SK-N-MC (cell line): ENCODE results near the gene TELO2.

Source experiments
- DNase-seq: peaks from one replicate; pipeline ENCODE4 v3.0.0-alpha.2; 2011; ENCODE audit warnings: low read depth, low spot score
- H3K27ac ChIP-seq: fragments of 200-600 bp; sonication (generic); 2 replicates; pipeline ENCODE4 v1.5.1; 2016; ENCODE audit warnings: mixed run types
- H3K36me3 ChIP-seq: fragments of 200-600 bp; sonication (generic); 2 replicates; pipeline ENCODE4 v1.6.1; 2017; ENCODE audit warnings: antibody characterized with exemption, low read length, mixed read lengths; ENCODE audit not compliant: insufficient read depth
- H3K4me3 ChIP-seq: fragments of 200-600 bp; sonication (generic); 2 replicates; pipeline ENCODE4 v1.5.1; 2016
- H3K9ac ChIP-seq: fragments of 200-600 bp; sonication (generic); 2 replicates; pipeline ENCODE4 v1.8.0; 2017; ENCODE audit warnings: mixed run types, mixed read lengths; ENCODE audit not compliant: insufficient read length
- H3K9me3 ChIP-seq: fragments of 200-600 bp; sonication (generic); 2 replicates; pipeline ENCODE4 v1.6.1; 2017; ENCODE audit warnings: low read depth, mild to moderate bottlenecking, antibody characterized with exemption, low read length, moderate library complexity, mixed read lengths
- EZH2 ChIP-seq: fragments of 200-600 bp; sonication (generic); IDR thresholded peaks from one replicate; pipeline ENCODE4 v1.6.1; 2017; ENCODE audit warnings: antibody characterized with exemption
- FOXP2 ChIP-seq: optimal IDR thresholded peaks from 2 replicates; pipeline ENCODE3; 2011; ENCODE audit warnings: mild to moderate bottlenecking, moderate library complexity; ENCODE audit not compliant: insufficient read depth; ENCODE audit errors: extremely low read length, control extremely low read depth
- POLR2AphosphoS5 ChIP-seq: IDR thresholded peaks from 2 replicates; pipeline ENCODE4 v1.6.1; 2012; ENCODE audit warnings: mild to moderate bottlenecking, low read depth, low read length, borderline replicate concordance

Gene TELO2

DNA sequence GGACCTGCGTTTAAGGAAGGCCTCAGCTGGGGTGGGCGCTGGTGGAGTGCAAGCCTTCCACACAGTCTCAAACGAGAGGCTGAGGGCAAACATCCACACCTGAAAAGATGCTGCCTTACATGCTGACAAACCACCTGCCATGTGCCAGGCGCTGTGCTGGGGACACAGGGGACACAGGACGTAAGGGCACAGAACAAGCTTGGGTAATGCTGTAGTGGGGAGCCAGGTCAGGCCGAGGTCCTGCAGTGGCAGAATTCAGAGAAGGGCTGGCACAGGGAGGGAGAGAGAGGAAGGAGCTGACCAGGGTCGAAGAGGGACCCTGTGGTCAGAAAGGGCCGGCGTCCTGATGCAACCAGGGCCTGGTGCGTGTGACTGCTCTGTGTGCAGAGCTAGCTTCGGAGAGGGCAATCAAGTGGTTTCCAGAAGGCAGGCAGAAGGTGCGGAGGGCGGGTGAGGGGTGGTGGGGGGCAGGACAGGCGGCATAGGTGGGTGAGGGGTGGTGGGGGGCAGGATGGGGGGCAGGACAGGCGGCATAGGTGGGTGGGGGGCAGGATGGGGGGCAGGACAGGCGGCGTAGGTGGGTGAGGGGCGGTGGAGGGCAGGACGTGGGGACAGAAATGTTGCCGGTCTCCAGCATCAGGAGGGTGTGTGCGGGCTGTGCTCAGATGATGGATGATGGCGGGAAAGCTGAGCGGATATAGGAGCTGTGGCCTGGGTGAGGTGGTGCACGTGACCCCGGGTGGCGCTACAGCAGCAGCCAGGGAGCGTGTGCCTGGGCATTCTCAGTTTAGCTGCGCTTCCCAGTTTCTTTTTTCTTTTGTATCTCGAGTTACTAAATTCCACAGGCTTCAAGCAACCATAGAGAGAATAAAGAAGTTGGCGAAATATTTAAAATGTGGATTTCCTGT is 18.8 kb downstream of the TELO2 start:
- no peak for DNase-seq
- Histone ChIP-seq H3K9ac (no peak overlapping the region), H3K9me3 (no peaks in the 10 kb centered on the region; the same call in 1 of the 2 replicates), H3K4me3 (no peak overlapping the region), H3K27ac (no peak overlapping the region), H3K36me3 (no peaks in the 10 kb centered on the region)
- TF ChIP-seq EZH2: no peak
- no peak for TF ChIP-seq POLR2AphosphoS5
- TF ChIP-seq FOXP2: no peak

- H3K36me3 ChIP-seq: no peaks in the 10 kb centered on the region
- DNase-seq: no peak
- H3K4me3 ChIP-seq: no peak overlapping the region
- no peak overlapping the region for H3K27ac ChIP-seq
- TF ChIP-seq POLR2AphosphoS5: no peak
- no peak for TF ChIP-seq EZH2
- no peak for TF ChIP-seq FOXP2
- no peaks in the 10 kb centered on the region; the same call in 1 of the 2 replicates for H3K9me3 ChIP-seq
- H3K9ac ChIP-seq: no peak overlapping the region
Observed at GRCh38 chr16:1512774-1513173, 19.6 kb downstream of the TELO2 start.

- Histone ChIP-seq H3K36me3 (no peaks in the 10 kb centered on the region), H3K4me3 (no peak overlapping the region), H3K9ac (no peak overlapping the region), H3K27ac (no peak overlapping the region), H3K9me3 (no peaks in the 10 kb centered on the region; the same call in 1 of the 2 replicates)
- TF ChIP-seq POLR2AphosphoS5: no peak
- no peak for TF ChIP-seq EZH2
- TF ChIP-seq FOXP2: no peak
- no peak for DNase-seq
Observed at GRCh38 chr16:1514507-1514906, 21.3 kb downstream of the TELO2 start.

DNA sequence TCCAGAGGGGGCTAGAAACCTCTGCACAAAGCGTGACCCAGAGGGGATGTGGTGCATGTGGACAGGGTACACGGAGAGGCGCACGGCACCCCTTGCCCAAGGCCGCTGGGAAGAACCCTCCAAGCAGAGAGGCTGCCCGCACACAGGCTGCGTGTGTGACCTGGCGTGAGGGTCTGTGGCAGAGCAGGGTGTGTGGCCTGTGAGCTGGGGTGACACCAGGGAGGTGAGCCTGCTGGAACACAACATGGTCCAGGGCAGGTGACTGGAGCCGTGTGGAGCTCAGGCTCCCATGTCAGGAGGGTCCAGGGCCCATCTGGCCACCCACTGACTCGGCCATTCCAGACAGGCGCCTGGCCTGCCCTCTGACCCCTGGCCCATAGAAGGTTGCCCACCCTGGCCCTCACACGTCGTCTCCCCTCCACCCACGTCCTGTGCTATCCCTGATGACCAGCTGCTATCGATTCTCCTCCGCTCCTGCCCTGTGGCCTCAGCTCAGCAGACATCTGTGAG is 25.5 kb downstream of the TELO2 start:
- H3K9ac ChIP-seq: no peak overlapping the region
- no peak for DNase-seq
- H3K27ac ChIP-seq: no peak overlapping the region

DNA sequence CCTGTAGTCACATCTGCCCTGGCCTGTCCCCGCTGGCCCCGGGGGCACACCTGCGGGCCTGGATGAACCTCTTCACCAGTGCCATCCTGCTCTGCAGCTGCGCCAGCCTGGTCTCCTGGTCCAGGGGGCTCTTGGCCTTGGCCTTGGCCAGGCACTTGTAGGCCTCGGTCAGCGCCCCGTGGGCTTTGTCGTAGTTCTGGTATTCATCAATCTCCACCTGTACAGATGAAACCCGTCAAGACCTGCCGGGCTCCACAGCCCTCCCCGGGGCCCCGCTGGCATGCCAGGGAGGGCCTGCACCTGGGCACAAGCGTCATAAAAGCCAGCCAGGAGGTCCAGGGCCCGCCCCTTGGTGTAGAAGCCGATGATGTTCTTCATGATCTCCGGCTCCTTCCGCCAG is 26.7 kb downstream of the TELO2 start:
- TF ChIP-seq POLR2AphosphoS5: no peak
- no peak for TF ChIP-seq EZH2
- no peak for TF ChIP-seq FOXP2
- Histone ChIP-seq H3K27ac (no peak overlapping the region), H3K9me3 (no peaks in the 10 kb centered on the region; the same call in 1 of the 2 replicates), H3K36me3 (no peaks in the 10 kb centered on the region), H3K4me3 (no peak overlapping the region), H3K9ac (no peak overlapping the region)
- DNase-seq: no peak

More for the DNA sequence above, 25.5 kb downstream of the TELO2 start:
- Histone ChIP-seq H3K36me3 (no peaks in the 10 kb centered on the region), H3K4me3 (no peak overlapping the region), H3K9me3 (no peaks in the 10 kb centered on the region; the same call in 1 of the 2 replicates)
- TF ChIP-seq POLR2AphosphoS5: no peak
- TF ChIP-seq FOXP2: no peak

GRCh38 chr16:1520461-1520860 is 27.3 kb downstream of the TELO2 start:
- Histone ChIP-seq H3K27ac (no peak overlapping the region), H3K36me3 (no peaks in the 10 kb centered on the region), H3K9ac (no peak overlapping the region), H3K9me3 (no peaks in the 10 kb centered on the region), H3K4me3 (no peak overlapping the region)
- no peak for TF ChIP-seq POLR2AphosphoS5
- DNase-seq: no peak

GRCh38 chr16:1523581-1524245 is 30.6 kb downstream of the TELO2 start:
- DNase-seq: no peak

DNA sequence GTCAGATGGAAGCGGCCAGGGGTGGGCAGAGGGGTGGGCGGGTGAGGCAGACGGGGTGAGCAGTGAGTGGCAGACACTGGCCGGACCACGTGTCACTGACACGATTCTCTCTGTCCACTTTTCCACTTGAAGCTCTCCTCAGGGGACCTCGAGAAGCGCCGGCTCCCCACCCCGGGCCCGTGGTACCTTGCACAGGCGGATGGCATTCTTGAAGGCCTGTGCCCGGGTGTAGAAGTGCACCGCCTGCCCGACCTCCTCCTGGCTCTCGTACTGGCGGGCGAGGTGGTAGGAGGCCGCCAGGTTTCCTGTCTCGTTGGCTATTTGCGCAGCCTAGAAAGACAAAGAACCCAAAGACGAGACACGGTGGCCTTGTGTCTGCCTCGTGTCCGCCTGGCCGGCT is 31.2 kb downstream of the TELO2 start:
- no peak overlapping the region for H3K27ac ChIP-seq
- no peak for DNase-seq
- H3K9me3 ChIP-seq: no peaks in the 10 kb centered on the region
- TF ChIP-seq EZH2: no peak
- TF ChIP-seq POLR2AphosphoS5: no peak
- no peak for TF ChIP-seq FOXP2
- H3K4me3 ChIP-seq: no peak overlapping the region
- H3K36me3 ChIP-seq: no peaks in the 10 kb centered on the region
- H3K9ac ChIP-seq: no peak overlapping the region

More at GRCh38 chr16:1523581-1524245, 30.6 kb downstream of the TELO2 start:
- no peak overlapping the region for H3K9ac ChIP-seq
- H3K9me3 ChIP-seq: no peaks in the 10 kb centered on the region
- H3K27ac ChIP-seq: no peak overlapping the region
- no peaks in the 10 kb centered on the region for H3K36me3 ChIP-seq
- no peak overlapping the region for H3K4me3 ChIP-seq
- no peak for TF ChIP-seq POLR2AphosphoS5
- TF ChIP-seq FOXP2: no peak
- no peak for TF ChIP-seq EZH2
